ENCODE data around the gene SIRT2.

DNA sequence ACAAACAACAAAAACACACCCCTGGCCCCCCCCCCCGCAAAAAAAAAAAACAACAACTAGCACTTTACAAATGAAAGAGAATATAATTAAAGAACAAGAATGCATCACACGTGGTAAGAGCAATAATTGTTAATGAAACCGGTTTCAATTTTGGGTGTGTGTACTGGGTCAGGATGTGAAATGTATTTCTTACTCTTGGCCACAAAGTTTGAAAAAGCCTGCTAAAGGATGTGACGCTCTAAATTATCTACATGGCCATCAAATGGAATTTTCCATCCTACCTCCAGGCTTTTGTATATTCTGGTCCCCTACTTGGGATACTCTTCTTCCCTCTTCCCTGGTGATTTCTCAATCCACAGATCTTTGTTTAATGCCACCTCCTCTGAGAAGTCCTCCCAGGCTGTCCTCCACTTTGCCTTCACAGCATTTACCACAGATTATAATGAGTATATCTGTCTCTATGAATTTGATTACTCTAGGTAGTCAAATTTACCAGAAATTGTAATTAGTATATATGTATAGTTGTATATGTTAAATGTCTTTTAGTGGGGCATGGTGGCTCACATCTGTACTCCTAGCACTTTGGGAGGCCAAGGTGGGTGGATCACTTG is 29.1 kb upstream of the SIRT2 start:
- TF ChIP-seq EZH2 (IDR thresholded peaks at IDR 0.05) (no peak), POLR2AphosphoS5 (IDR thresholded peaks at IDR 0.05; ENCODE audit: borderline replicate concordance, low read depth, low read length) (no peak)

Data from SK-N-MC (cell line).